Lower leg skin (tissue), 3 donors: ENCODE data around the gene SLC26A11.

Experiments used
- POLR2A ChIP-seq, 2 donors: fragments of 450-650 bp; IDR thresholded peaks; one replicate each; pipeline ENCODE4 v1.6.1; 2016 to 2017; ENCODE audit warnings: antibody characterized with exemption in 2 of 2, mild to moderate bottlenecking in 1 of 2, moderate library complexity in 1 of 2
- TF ChIP-seq, protein P1 (sequence below), 3 donors: fragments of 450-650 bp; IDR thresholded peaks; one replicate each; pipeline ENCODE4 v1.5.1; 2016; ENCODE audit warnings: antibody characterized with exemption in 3 of 3, mild to moderate bottlenecking in 3 of 3, moderate library complexity in 2 of 3

DNA sequence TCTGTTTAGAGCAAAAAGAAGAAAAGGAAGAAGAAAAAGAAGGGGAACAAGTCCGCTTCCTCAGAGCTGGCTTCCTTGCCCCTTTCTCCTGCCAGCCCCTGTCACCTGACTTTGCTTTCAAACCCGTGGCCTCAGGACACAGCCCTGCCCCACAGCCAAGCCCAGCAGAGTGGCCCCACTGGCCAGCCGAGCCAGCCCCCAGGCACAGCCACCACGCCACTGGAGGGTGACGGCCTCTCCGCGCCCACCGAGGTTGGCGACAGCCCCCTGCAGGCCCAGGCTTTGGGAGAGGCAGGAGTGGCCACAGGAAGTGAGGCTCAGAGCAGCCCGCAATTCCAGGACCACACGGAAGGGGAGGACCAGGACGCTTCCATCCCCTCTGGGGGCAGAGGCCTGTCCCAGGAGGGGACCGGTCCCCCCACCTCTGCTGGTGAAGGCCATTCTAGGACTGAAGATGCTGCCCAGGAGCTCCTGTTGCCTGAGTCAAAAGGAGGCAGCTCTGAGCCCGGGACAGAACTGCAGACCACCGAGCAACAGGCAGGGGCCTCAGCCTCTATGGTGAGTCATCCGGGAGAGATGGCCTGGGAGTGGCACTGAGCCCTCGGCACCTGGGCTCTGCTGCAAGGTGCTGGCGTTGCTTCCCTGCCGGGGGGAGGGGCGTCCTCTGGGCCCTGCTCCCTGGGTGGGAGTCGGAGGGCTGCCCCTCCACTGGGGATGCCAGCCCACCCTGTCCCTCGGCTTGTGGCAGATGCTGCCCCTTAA, 67.8 kb downstream of the SLC26A11 start:
- TF ChIP-seq, protein P1, sequence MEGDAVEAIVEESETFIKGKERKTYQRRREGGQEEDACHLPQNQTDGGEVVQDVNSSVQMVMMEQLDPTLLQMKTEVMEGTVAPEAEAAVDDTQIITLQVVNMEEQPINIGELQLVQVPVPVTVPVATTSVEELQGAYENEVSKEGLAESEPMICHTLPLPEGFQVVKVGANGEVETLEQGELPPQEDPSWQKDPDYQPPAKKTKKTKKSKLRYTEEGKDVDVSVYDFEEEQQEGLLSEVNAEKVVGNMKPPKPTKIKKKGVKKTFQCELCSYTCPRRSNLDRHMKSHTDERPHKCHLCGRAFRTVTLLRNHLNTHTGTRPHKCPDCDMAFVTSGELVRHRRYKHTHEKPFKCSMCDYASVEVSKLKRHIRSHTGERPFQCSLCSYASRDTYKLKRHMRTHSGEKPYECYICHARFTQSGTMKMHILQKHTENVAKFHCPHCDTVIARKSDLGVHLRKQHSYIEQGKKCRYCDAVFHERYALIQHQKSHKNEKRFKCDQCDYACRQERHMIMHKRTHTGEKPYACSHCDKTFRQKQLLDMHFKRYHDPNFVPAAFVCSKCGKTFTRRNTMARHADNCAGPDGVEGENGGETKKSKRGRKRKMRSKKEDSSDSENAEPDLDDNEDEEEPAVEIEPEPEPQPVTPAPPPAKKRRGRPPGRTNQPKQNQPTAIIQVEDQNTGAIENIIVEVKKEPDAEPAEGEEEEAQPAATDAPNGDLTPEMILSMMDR (IDR thresholded peaks at IDR 0.05) = no peak
- no peak for TF ChIP-seq POLR2A (IDR thresholded peaks at IDR 0.05)
